ENCODE measurements around the gene IP6K1. TPM values are rescaled to one million over a fixed set of nuclear protein-coding genes. Genes with fewer than 3 reads are reported as not detected.

IP6K1 gene
- total RNA-seq, 1 donor from 2014 or later, result 46.4 TPM

GRCh38 chr3:49775538-49775937 is 10.8 kb downstream of the IP6K1 start:
- no peak overlapping the region for H3K27ac Mint-ChIP-seq
- DNase-seq (ENCODE audit: low spot score in 2 of 2, unreplicated experiment in 2 of 2), result no peak
- no peak overlapping the region for H3K4me3 Mint-ChIP-seq
- no peak for TF ChIP-seq CTCF (IDR thresholded peaks at IDR 0.05; ENCODE audit: unreplicated experiment)
- peaks cover 2% of the 10 kb centered on the region for H3K4me1 Mint-ChIP-seq
- H3K27me3 Mint-ChIP-seq (ENCODE audit: low read depth), result no peaks in the 10 kb centered on the region
- H3K36me3 Mint-ChIP-seq, result peaks cover 14% of the 10 kb centered on the region
- H3K9me3 Mint-ChIP-seq, result peaks cover 5% of the 10 kb centered on the region

DNA sequence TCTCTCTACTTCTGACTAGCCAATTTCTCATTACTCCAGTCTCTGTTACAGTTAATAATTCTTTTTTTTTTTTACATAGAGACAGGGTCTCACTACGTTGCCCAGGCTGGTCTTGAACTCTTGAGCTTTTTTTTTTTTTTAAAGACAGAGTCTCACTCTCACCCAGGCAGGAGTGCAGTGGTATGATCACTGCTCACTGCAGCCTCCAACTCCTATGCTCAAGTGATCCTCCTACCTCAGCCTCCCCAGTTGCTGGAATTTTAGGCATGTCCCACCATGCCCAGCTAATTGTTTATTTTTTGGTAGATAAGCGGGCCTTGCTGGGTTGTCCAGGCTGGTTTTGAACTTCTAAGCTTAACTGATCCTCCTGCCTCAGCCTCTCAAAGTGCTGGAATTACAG is 13.6 kb downstream of the IP6K1 start:
- H3K27ac Mint-ChIP-seq, result no peak overlapping the region
- no peaks in the 10 kb centered on the region for H3K9me3 Mint-ChIP-seq
- H3K4me1 Mint-ChIP-seq, result no peaks in the 10 kb centered on the region
- no peak for TF ChIP-seq CTCF (IDR thresholded peaks at IDR 0.05; ENCODE audit: unreplicated experiment)
- no peak for DNase-seq (ENCODE audit: low spot score in 2 of 2, unreplicated experiment in 2 of 2)
- H3K36me3 Mint-ChIP-seq, result peaks cover 7% of the 10 kb centered on the region
- no peaks in the 10 kb centered on the region for H3K27me3 Mint-ChIP-seq (ENCODE audit: low read depth)
- no peak overlapping the region for H3K4me3 Mint-ChIP-seq

DNA sequence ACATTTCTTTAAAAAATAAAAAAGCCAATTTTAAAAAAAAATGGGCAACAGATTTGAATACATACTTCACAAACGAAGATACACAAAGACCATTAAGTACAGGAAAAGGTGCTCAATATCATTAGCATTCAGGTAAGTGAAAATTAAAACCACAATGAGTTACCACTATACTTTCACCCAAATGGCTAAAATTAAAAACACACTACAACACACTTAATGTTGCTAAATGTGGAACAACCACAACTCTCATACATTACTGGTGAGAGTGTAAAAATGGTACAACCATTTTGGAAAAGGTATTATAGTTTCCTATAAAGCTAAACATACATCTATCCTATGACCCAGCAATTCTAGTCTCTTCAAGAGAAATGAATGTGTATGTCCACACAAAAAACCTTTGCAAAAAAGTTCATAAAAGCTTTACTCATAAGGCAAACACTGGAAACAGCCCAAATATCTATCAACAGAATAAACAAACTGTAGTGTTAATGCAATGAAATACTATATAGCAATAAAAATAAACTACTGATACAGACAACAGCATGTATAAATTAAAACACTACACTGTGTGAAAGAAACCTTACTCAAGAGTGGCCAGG is 14.9 kb downstream of the IP6K1 start:
- peak overlapping the region; percentile 43 for H3K27ac Mint-ChIP-seq
- H3K4me1 Mint-ChIP-seq, result no peaks in the 10 kb centered on the region
- TF ChIP-seq CTCF (IDR thresholded peaks at IDR 0.05; ENCODE audit: unreplicated experiment), result no peak
- no peak for DNase-seq (ENCODE audit: low spot score in 2 of 2, unreplicated experiment in 2 of 2)
- no peaks in the 10 kb centered on the region for H3K9me3 Mint-ChIP-seq
- peaks cover 4% of the 10 kb centered on the region for H3K36me3 Mint-ChIP-seq
- H3K27me3 Mint-ChIP-seq (ENCODE audit: low read depth), result no peaks in the 10 kb centered on the region
- no peak overlapping the region for H3K4me3 Mint-ChIP-seq

GRCh38 chr3:49769926-49770325 is 16.4 kb downstream of the IP6K1 start:
- Mint-ChIP-seq H3K4me3 (no peak overlapping the region), H3K4me1 (no peaks in the 10 kb centered on the region), H3K27me3 (ENCODE audit: low read depth) (no peaks in the 10 kb centered on the region), H3K36me3 (peaks cover 8% of the 10 kb centered on the region), H3K9me3 (peaks cover 1% of the 10 kb centered on the region), H3K27ac (peak overlapping the region; percentile 53)
- DNase-seq (ENCODE audit: low spot score in 2 of 2, unreplicated experiment in 2 of 2), result no peak
- no peak for TF ChIP-seq CTCF (IDR thresholded peaks at IDR 0.05; ENCODE audit: unreplicated experiment)

GRCh38 chr3:49769286-49769915 is 16.9 kb downstream of the IP6K1 start:
- no peak for TF ChIP-seq CTCF (IDR thresholded peaks at IDR 0.05; ENCODE audit: unreplicated experiment)
- Mint-ChIP-seq H3K36me3 (peaks cover 13% of the 10 kb centered on the region), H3K27ac (peak overlapping the region; percentile 18), H3K9me3 (peaks cover 5% of the 10 kb centered on the region), H3K27me3 (ENCODE audit: low read depth) (no peaks in the 10 kb centered on the region), H3K4me1 (no peaks in the 10 kb centered on the region), H3K4me3 (no peak overlapping the region)
- DNase-seq (ENCODE audit: low spot score in 2 of 2, unreplicated experiment in 2 of 2), result no peak

Data from mesothelial cell of epicardium (in vitro differentiated cells).